IPS-15b (cell line): ENCODE data around the gene GNA14.
"Not testable (repeated sequence)": the region's sequence is repeated elsewhere in the genome, so short reads cannot be mapped to it uniquely, and the experiment has no call there.

Source experiments
- H3K27me3 ChIP-seq: one replicate; pipeline ENCODE4 v1.6.1; 2013; ENCODE audit warnings: low read length; ENCODE audit not compliant: control insufficient read depth, insufficient read depth
- H3K36me3 ChIP-seq: one replicate; pipeline ENCODE4 v1.6.1; 2013; ENCODE audit warnings: low read length; ENCODE audit not compliant: control insufficient read depth, insufficient read depth
- H3K4me1 ChIP-seq: one replicate; pipeline ENCODE4 v1.6.1; 2013; ENCODE audit warnings: mild to moderate bottlenecking, low read length; ENCODE audit not compliant: control insufficient read depth, insufficient read depth
- H3K4me3 ChIP-seq: one replicate; pipeline ENCODE4 v1.5.1; 2013; ENCODE audit warnings: low read depth, low read length
- H3K9ac ChIP-seq: one replicate; pipeline ENCODE4 v1.6.1; 2013; ENCODE audit warnings: low read depth, mild to moderate bottlenecking, low read length
- H3K9me3 ChIP-seq: one replicate; pipeline ENCODE4 v1.6.1; 2013; ENCODE audit warnings: mild to moderate bottlenecking, low read length; ENCODE audit not compliant: control insufficient read depth, insufficient read depth

Gene GNA14

GRCh38 chr9:77449240-77450084 lies 198.7 kb downstream of the GNA14 start:
- Histone ChIP-seq H3K27me3 (no peaks in the 10 kb centered on the region), H3K9me3 (no peaks in the 10 kb centered on the region), H3K36me3 (no peaks in the 10 kb centered on the region), H3K4me3 (no peak overlapping the region), H3K9ac (no peak overlapping the region), H3K4me1 (no peaks in the 10 kb centered on the region)

GRCh38 chr9:77447646-77448045 lies 200.5 kb downstream of the GNA14 start:
- H3K4me3 ChIP-seq = no peak overlapping the region
- H3K4me1 ChIP-seq = no peaks in the 10 kb centered on the region
- H3K9ac ChIP-seq = no peak overlapping the region
- H3K36me3 ChIP-seq = no peaks in the 10 kb centered on the region
- no peaks in the 10 kb centered on the region for H3K27me3 ChIP-seq
- no peaks in the 10 kb centered on the region for H3K9me3 ChIP-seq

- H3K9ac ChIP-seq = no peak overlapping the region
- no peaks in the 10 kb centered on the region for H3K27me3 ChIP-seq
- no peaks in the 10 kb centered on the region for H3K9me3 ChIP-seq
- H3K4me3 ChIP-seq = no peak overlapping the region
- H3K4me1 ChIP-seq = no peaks in the 10 kb centered on the region
- H3K36me3 ChIP-seq = no peaks in the 10 kb centered on the region
These were observed 205.7 kb downstream of the GNA14 start for GRCh38 chr9:77442436-77442835.

- H3K9me3 ChIP-seq, H3K36me3 ChIP-seq, H3K27me3 ChIP-seq, H3K4me1 ChIP-seq, H3K4me3 ChIP-seq, H3K9ac ChIP-seq: not testable (repeated sequence)
These were observed 207.0 kb downstream of the GNA14 start for GRCh38 chr9:77441124-77441523.

GRCh38 chr9:77440057-77440456 lies 208.1 kb downstream of the GNA14 start:
- Histone ChIP-seq H3K9ac (no peak overlapping the region), H3K36me3 (no peaks in the 10 kb centered on the region), H3K4me1 (no peaks in the 10 kb centered on the region), H3K9me3 (no peaks in the 10 kb centered on the region), H3K4me3 (no peak overlapping the region), H3K27me3 (no peaks in the 10 kb centered on the region)

GRCh38 chr9:77438653-77439052 lies 209.5 kb downstream of the GNA14 start:
- Histone ChIP-seq H3K4me3 (no peak overlapping the region), H3K27me3 (no peaks in the 10 kb centered on the region), H3K9ac (no peak overlapping the region), H3K4me1 (peaks cover 3% of the 10 kb centered on the region), H3K36me3 (no peaks in the 10 kb centered on the region), H3K9me3 (no peaks in the 10 kb centered on the region)

GRCh38 chr9:77435688-77436087 lies 212.4 kb downstream of the GNA14 start:
- Histone ChIP-seq H3K9me3 (no peaks in the 10 kb centered on the region), H3K9ac (no peak overlapping the region), H3K4me1 (peaks cover 3% of the 10 kb centered on the region), H3K27me3 (no peaks in the 10 kb centered on the region), H3K36me3 (no peaks in the 10 kb centered on the region), H3K4me3 (no peak overlapping the region)

- no peaks in the 10 kb centered on the region for H3K9me3 ChIP-seq
- no peak overlapping the region for H3K9ac ChIP-seq
- H3K36me3 ChIP-seq = no peaks in the 10 kb centered on the region
- no peak overlapping the region for H3K4me3 ChIP-seq
- H3K4me1 ChIP-seq = peaks cover 3% of the 10 kb centered on the region
- no peaks in the 10 kb centered on the region for H3K27me3 ChIP-seq
These were observed 212.8 kb downstream of the GNA14 start for GRCh38 chr9:77435277-77435676.

GRCh38 chr9:77433675-77434445 lies 214.3 kb downstream of the GNA14 start:
- Histone ChIP-seq H3K36me3 (no peaks in the 10 kb centered on the region), H3K27me3 (no peaks in the 10 kb centered on the region), H3K4me1 (peaks cover 3% of the 10 kb centered on the region), H3K9me3 (no peaks in the 10 kb centered on the region), H3K4me3 (no peak overlapping the region), H3K9ac (no peak overlapping the region)

- no peak overlapping the region for H3K4me3 ChIP-seq
- H3K4me1 ChIP-seq = peaks cover 3% of the 10 kb centered on the region
- H3K27me3 ChIP-seq = no peaks in the 10 kb centered on the region
- H3K36me3 ChIP-seq = no peaks in the 10 kb centered on the region
- no peaks in the 10 kb centered on the region for H3K9me3 ChIP-seq
- H3K9ac ChIP-seq = no peak overlapping the region
These were observed 216.1 kb downstream of the GNA14 start for GRCh38 chr9:77432053-77432452.

GRCh38 chr9:77429928-77430327 lies 218.2 kb downstream of the GNA14 start:
- Histone ChIP-seq H3K9ac (no peak overlapping the region), H3K4me3 (no peak overlapping the region), H3K4me1 (peaks cover 3% of the 10 kb centered on the region), H3K9me3 (no peaks in the 10 kb centered on the region), H3K27me3 (no peaks in the 10 kb centered on the region), H3K36me3 (no peaks in the 10 kb centered on the region)
